ENCODE measurements around the gene BUB1B. TPM values are rescaled to one million over a fixed set of nuclear protein-coding genes. Genes with fewer than 3 reads are reported as not detected.
"Not testable (repeated sequence)": the region's sequence is repeated elsewhere in the genome, so short reads cannot be mapped to it uniquely, and the experiment has no call there.

Gene BUB1B
- total RNA-seq, 1 donor from 2014 or later: 1.3 TPM

- DNase-seq (no peak), ATAC-seq (ENCODE audit: poor library complexity) (no peak)
- intact Hi-C loops (cut with DNase I): no loop called here
Observed at GRCh38 chr15:40134885-40135284, 26.0 kb upstream of the BUB1B start.

- DNase-seq; ATAC-seq (ENCODE audit: poor library complexity); intact Hi-C loops (cut with DNase I): not testable (repeated sequence)
Observed at GRCh38 chr15:40135846-40136450, 24.9 kb upstream of the BUB1B start.

- ATAC-seq (ENCODE audit: poor library complexity): no peak
- DNase-seq: no peak
- intact Hi-C loops (cut with DNase I): no loop called here
Observed at GRCh38 chr15:40136470-40137302, 24.2 kb upstream of the BUB1B start.

DNA sequence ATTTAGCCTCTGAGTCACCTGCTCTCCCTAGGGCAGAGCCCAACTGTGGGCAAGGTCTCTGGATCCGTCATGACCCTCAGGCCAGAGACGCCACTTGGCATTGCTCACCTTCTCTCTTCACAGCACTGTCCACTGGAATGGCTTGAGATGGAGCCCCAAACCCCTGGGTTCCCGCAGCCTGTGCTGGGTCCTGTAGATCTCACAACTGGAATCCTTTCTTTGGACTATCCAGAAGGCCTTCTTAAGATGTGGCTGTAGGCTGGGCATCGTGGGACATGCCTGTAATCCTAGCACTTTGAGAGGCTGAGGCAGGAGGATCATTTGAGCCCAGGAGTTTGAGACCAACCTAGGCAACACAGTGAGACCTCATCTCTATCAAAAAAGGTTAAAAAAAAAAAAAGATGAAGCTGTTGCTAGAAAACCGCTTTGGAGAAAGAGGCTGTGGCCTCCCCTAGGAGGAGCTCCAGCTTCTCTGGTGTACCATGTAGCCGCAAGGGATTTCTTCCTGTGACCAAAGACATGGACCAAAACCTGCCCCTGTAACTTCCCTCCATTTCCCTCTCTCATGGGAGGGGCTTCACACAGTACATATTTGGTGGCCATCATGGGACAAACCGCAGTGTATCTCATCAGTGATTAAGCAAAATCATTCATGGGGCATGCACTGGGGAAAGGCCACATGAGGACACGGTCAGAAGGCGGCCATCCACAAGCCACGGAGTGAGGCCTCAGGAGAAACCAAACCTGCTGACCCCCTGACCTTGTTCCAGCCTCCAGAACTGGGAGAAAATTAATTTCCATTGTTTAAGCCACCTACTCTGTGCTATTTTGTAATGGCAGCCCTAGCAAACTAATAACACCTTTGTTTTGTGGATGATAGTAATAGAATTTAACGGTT is 23.3 kb upstream of the BUB1B start:
- ATAC-seq (ENCODE audit: poor library complexity): no peak
- DNase-seq: no peak
- intact Hi-C loops (cut with DNase I): no loop called here

DNA sequence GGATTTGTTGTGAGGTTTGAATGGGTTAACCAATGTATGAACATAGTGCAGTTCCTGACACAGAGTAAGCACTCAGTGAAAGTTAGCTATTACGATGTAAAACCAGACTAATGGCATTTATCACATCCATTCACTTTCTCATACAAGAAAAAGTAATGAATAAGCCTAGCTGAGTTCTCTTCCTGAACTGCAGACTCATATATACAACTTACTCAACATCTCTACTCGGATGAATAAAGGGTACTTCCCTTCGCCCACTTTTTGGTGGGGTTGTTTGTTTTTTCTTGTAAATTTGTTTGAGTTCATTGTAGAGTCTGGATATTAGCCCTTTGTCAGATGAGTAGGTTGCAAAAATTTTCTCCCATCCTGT is 22.7 kb upstream of the BUB1B start:
- ATAC-seq (ENCODE audit: poor library complexity); DNase-seq; intact Hi-C loops (cut with DNase I): not testable (repeated sequence)

DNA sequence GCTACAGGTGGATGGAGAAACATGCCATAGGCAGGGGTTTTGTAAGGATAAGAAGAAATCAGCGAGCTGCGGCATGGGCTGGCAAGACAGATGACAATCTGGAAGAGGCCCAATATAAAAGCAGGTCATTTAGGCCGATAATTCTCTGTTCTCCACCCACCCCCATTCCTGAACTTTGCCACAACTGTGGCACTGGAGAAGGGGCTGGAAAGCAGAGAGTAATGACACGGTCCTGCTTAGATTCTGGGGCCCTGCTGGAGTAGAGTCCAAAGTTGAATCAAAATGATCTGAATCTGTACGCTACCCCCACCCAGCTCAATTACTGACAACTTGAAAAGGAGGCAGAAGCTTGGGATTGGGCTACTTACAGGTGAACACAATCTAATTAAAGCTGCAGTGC is 18.4 kb upstream of the BUB1B start:
- no peak for ATAC-seq (ENCODE audit: poor library complexity)
- intact Hi-C loops (cut with DNase I): no loop called here
- no peak for DNase-seq

- DNase-seq (no peak), ATAC-seq (ENCODE audit: poor library complexity) (no peak)
- intact Hi-C loops (cut with DNase I): no loop called here
Observed at GRCh38 chr15:40146037-40146436, 14.8 kb upstream of the BUB1B start.

- intact Hi-C loops (cut with DNase I): no loop called here
- ATAC-seq (ENCODE audit: poor library complexity): no peak
- DNase-seq: no peak
Observed at GRCh38 chr15:40149339-40149738, 11.5 kb upstream of the BUB1B start.

GRCh38 chr15:40150163-40150925 is 10.5 kb upstream of the BUB1B start:
- intact Hi-C loops (cut with DNase I): no loop called here
- no peak for ATAC-seq (ENCODE audit: poor library complexity)
- no peak for DNase-seq

GRCh38 chr15:40151499-40151898 is 9.4 kb upstream of the BUB1B start:
- DNase-seq (no peak), ATAC-seq (ENCODE audit: poor library complexity) (no peak)
- intact Hi-C loops (cut with DNase I): no loop called here

- DNase-seq (no peak), ATAC-seq (ENCODE audit: poor library complexity) (no peak)
- intact Hi-C loops (cut with DNase I): no loop called here
Observed at GRCh38 chr15:40151991-40152390, 8.9 kb upstream of the BUB1B start.

GRCh38 chr15:40154821-40155220 is 6.0 kb upstream of the BUB1B start:
- intact Hi-C loops (cut with DNase I); ATAC-seq (ENCODE audit: poor library complexity): not testable (repeated sequence)

DNA sequence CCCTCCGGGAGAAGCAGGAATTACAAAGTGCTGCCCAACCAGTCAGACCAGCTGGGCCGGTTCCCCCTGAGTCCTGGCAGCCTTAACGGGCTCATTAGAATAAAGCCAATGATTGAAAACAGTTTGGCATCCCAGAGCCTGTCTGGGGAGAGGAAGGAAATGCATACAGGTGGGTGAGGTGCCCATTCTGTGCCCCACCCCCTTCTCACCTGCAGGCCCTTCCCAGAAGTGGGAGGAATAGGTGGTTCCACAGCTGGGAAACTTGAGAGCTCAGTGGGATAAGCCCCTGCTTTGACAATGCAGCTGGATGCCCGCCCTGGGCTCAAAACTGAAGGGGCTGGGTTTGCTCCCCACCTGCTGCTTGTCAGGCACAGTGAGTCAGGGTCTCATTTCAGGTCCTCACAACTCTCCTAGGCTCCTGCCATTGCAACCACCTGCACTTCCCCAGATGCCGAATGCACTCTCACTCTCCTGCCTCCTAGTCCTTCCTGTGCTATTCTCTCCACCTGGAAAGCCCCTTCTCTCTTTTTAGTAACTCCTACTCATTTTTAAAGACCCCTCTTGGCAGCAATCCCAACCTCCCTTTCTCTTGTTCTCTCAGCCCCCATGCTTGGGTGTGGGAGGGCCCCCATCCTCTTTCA is 5.5 kb upstream of the BUB1B start:
- intact Hi-C loops (cut with DNase I): no loop called here
- ATAC-seq (ENCODE audit: poor library complexity) (no peak), DNase-seq (no peak)

More at GRCh38 chr15:40154821-40155220, 6.0 kb upstream of the BUB1B start:
- not testable (repeated sequence) for DNase-seq

- ATAC-seq (ENCODE audit: poor library complexity): no peak
- intact Hi-C loops (cut with DNase I): no loop called here
- DNase-seq: no peak
Observed at GRCh38 chr15:40157778-40158447, 3.0 kb upstream of the BUB1B start.

DNA sequence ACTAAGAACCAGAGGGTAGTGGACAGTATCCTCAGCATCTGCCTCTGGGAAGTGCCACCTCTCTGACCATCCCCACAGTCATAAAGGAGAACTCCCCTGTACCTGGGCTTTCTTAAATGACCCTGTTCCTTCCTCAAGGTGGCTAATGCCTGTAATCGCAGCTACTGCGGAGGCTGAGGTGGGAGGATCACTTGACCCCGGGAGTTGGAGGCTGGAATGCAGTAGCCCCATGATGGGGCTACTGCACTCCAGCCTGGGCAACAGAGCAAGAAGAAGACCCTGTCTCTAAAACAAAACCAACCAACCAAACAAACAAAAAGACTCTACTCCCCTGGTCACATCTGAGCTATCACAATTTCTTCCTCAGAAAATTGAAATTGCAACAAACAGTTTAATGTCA is 848 bp upstream of the BUB1B start:
- ATAC-seq (ENCODE audit: poor library complexity): no peak
- intact Hi-C loops (cut with DNase I): loop anchor here (5.0 kb wide), 1 partner anchor 48 kb away; no protein-coding TSS in a partner anchor
- DNase-seq: no peak

- no peak for ATAC-seq (ENCODE audit: poor library complexity)
- intact Hi-C loops (cut with DNase I): loop anchor here (5.0 kb wide), 1 partner anchor 50 kb away; no protein-coding TSS in a partner anchor
- no peak for DNase-seq
Observed at GRCh38 chr15:40161693-40162391, 973 bp downstream of the BUB1B start.

- ATAC-seq (ENCODE audit: poor library complexity) (no peak), DNase-seq (no peak)
- intact Hi-C loops (cut with DNase I): loop anchor here (5.0 kb wide), 1 partner anchor 50 kb away; no protein-coding TSS in a partner anchor
Observed at GRCh38 chr15:40162552-40162951, 1.7 kb downstream of the BUB1B start.

Data from Right ventricle myocardium superior (tissue), 1 donor.